NCI-H510A treated with DMSO at 0.1 percent for 48 hours (cell line): ENCODE data around the gene DDX41.
A peak's percentile ranks its signal among the peaks of the same experiment; 100 is the strongest.
"Not testable (repeated sequence)": the region's sequence is repeated elsewhere in the genome, so short reads cannot be mapped to it uniquely, and the experiment has no call there.

Source experiments
- DNase-seq: peaks from one replicate; lab custom pipeline; 2025; lab: John Stamatoyannopoulos, UW

DDX41 gene

DNA sequence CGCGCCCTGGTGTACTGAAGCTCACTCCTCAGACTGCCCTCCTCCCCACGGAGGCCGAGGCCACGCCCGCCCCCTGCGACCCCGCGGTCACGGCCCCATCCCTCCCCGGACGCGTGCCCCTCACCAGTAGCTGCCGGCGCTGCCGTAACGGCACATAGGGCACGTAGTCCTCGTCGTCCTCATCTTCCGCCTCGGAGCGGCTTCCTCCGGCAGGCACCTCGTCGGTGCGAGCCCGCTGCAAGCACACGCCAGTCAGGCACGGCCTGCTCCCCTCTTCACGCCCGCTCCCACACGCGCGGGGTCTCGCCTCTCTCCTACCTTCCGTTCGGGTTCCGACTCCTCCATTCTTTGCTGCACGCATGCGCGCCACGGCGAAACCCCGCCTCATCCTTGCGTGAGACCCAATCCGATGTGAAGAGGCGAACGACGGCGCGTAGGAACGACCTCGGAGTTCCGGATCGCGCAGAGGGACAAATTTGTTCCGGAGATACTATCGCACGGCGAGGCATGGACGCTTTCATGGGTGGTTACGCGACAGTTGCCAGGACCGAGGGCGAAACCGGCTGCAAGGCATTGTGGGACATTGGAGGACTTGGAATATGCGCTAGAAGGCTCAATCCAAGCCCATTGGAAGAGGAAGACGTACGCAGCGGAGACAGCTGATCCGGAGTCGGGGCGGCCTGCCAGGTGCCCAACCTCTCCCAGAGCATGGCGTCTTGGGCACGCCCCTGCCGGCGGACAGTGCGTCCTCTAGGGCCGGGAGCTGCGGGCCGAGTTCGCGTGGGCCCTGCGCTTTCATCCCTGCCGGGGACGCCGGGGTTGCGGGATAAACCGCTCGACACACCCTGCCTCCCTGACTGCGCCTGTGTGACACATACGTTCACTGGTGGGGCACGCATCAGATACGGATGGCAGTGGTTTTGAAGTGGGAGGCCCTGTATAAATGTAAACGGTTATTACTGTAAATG, at the start of gene DDX41:
Gene DDX41 (minus strand): TSS at position 361 of the 968 bp plus-strand sequence. CDS start 16 bp downstream, at position 345.
- DNase-seq = peak; percentile 93

DNA sequence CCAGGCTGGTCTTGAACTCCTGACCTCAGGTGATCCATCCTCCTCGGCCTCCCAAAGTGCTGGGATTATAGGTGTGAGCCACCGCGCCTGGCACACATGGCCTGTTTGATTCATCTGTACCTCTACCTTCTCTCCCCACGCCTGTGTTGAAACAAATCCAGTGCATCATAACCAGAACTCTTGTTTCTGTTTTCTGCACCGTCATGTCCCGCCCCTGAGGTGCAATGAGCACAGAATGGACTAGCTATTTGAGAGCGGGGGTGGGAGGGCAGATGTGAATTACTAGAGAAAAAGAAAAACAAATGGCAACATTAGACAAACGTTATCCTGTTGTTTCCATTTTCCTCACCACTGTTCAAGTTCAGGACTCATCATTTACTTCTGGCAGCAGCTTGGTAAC, 48.3 kb upstream of the DDX41 start:
- no peak for DNase-seq

DNA sequence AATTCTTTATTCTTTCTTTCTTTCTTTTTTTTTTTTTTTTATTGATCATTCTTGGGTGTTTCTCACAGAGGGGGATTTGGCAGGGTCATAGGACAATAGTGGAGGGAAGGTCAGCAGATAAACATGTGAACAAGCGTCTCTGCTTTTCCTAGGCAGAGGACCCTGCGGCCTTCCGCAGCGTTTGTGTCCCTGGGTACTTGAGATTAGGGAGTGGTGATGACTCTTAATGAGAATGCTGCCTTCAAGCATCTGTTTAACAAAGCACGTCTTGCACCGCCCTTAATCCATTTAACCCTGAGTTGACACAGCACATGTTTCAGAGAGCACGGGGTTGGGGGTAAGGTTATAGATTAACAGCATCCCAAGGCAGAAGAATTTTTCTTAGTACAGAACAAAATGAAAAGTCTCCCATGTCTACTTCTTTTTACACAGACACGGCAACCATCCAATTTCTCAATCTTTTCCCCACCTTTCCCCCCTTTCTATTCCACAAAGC, 42.7 kb upstream of the DDX41 start:
- DNase-seq = not testable (repeated sequence)

DNA sequence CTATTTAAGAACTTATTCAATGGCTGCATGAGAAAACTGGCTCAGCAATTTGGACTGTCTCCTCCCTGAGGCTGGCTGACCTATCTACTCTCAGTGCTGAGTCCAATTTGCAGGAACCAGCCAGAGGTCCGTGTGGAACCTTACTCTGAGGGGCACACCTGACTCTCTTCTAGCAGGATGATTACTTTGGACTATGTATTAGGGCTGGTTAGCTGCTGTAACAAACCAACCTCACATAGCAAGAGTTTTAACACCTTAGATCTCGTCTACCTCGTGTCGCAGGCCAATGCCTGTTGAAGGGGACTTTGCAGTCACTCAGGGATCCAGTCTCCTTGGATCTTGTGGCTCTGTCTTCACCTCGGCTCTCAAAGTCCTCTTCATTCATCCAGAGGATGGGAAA, 41.0 kb upstream of the DDX41 start:
- DNase-seq = no peak

DNA sequence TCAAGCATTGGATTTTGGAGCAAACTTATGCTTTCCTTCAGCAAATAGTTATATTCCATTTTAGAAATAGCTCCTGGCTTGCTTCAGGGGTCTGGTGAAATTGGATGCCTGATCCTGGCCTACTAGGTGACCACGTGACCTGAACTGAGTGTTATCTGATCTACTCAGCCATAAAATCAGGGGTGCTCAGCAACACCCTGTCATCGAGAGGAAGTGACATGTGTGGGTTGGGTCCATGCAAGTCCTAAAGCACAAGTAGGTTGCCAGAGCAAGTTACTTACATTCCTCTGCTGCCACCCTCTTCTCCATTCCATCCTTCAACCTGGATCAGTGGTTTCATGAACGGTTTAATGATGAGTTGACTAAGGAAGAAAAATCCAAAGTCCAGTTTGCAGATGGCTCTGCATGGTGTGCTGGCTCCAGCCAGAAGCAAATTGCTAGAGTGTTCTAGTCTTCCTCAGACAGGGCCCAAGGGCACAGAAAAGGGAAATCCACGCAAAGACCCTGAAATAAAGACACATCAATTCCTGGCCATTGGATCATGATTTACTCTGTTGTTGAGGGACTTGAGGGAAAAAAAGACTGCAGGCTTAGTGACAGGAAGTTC, 40.4 kb upstream of the DDX41 start:
- DNase-seq = peak; percentile 41

DNA sequence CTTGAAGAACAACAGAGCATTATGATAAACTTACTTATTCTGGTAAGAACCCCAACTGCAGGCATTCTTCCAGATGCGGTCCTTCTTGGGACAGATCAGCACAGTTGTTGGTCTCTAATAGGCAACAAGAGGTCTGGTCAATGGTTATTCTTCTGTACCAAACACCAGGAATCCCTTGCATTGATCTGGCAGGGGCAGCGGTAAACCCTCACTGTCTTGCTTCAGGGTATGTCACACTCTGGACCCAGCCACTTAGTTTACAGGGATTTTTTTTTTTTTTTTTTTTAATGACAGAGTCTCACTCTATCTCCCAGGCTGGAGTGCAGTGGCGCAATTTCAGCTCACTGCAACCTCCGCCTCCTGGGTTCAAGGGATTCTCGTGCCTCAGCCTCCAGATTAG, 38.9 kb upstream of the DDX41 start:
- no peak for DNase-seq

DNA sequence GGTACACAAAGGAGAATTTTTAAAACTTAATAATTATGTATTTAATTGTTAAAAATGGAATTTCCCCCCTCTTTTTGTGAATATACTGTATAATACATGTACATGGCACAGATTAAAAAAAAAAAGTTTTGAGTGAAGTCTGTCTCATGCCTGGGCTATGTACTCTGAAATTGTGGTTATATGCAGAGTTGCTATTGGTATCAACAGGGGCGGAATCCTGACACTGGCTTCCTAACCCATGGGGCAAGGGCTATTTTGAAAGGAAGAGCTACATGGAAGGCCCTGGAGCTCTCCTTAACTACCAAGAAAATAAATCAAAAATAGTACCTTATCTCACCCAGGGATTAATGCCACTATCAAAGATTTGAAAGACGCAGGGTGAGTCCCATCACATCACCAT, 38.5 kb upstream of the DDX41 start:
- DNase-seq = no peak

DNA sequence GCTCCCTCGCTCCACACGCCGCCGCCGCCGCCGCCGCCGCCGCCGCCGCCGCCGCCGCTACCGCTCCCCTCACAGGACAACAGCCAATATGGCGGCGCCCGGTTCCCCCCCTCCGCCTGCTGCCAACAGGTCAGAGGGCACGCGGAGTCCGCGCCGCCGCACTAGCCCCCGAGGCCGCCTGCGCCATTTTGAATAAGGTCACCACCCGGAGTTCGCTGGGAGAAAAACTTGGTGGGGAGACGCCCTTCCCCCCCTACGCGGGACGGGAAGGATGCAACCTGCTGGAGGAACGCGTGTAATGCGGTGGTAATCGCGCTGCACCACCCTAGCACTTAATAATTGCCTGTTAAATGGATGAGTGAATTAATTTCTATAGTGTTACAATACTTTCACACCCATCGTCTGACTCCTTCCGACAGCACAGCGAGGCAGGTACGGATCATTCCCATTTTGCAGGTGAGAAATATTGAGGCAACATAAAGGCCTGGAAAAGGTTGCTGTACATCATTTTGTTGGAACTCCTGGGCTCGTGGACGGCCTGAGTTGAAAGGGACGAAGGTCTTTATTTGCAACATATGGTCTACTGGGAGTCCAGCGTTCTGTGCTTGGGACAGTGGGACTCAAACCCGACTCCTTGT, 37.8 kb upstream of the DDX41 start, which contains the start of gene FAM193B:
Gene FAM193B (minus strand): TSS at position 90 of the 638 bp plus-strand sequence. CDS start 105 bp downstream, outside the sequence.
- peak; percentile 77 for DNase-seq

DNA sequence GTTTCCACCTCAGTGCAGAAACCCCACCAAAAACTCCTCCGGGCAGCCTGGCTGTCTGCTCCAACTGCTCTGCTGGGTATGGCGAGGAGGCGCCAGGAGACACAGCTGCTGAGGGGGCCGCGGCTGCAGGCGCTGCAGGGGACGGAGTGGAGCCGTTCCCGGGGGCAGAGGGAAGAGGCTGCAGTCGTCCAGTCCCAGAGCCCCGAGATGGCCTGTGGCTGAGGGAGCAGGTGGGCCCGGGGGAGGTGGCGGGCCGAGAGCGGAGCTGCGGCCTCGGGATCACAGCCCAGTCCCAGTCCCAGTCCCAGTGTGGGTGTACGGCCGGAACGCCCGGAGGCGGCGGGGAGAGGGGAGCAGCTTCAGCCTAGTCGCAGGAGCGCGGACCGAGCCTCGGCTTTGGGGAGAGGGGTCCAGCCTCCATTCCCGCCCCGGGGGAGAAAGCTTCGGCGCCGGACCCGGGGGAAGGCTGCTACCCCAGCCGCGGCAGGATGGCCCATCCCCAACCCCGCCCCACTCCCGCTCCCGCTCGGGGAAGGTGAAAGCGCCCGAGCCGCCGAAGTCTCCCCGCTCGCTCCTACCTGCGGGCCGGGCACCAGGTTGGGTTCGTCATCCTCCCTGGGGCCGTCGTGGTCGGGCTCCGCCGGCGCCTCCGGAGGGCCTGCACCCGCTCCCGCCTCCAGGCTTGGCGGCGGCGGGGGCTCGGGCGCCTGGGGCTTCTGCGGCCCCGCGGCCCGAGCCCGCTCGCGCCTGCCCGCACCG, 37.1 kb upstream of the DDX41 start:
- DNase-seq = no peak

DNA sequence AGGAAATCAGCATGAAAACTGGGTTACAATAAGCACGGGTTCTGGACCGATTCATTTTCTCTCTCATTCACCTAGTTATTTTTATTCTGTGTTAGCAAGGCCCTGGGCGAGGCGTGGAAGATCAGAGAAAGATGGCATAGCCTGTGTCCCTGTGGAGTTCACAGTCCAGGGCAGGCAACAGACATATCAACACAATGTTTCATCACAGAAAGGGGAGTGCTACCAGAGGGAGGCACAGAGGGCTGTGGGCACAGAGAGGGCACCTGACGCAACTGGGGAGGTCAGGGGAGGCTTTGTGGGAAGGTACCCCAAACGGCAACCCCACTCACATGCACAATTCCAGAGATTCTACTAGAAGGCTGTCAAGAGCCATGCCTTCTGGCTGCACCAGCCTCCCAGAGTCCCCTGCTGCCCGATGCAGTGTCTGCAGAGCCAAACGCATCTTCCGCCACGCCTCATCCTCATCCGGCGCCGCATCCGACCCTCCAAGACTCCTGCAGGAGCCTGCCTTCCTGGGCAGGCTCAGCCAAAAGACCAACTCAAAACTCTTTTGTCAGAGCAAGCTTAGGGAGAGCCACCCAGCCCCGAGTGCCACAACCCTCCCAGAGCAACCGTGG, 36.2 kb upstream of the DDX41 start:
- DNase-seq = no peak

DNA sequence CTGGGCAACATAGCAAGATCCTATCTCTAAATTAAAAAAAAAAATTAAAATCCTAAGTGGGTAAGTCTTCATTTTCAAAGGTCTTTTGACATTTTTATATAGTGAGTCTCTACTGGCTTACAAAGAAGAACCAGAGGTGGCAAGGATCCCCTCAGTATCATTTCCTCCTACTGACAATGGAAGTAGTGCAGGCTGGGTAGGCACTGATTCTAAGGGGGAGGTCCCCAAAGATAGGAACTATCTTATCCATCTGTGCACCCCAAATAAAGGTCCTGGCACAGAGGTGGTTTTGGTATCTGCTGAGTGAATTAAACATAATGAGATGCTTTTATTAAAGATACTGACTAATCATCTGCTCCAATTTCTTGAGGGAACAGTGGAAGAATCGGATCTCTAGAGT, 33.4 kb upstream of the DDX41 start:
- no peak for DNase-seq

DNA sequence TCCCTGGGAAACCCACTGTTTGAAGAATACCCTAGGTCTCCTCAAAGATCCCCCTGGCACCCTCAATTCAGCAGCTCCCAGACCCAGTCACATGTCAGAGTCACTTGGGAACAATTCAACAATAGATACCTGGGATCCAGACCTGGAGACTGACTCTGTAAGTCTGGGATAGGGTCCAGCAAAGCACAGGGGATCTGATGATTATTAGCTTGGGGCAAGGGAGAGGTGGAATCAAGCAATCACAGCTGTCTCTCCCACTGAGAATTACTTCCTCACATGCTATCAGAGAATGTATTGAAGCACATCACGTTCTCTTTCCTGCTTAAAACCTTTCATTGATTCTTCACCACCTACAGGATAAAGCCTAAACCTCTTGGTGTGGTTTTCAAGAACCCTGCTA, 31.7 kb upstream of the DDX41 start:
- DNase-seq = no peak

DNA sequence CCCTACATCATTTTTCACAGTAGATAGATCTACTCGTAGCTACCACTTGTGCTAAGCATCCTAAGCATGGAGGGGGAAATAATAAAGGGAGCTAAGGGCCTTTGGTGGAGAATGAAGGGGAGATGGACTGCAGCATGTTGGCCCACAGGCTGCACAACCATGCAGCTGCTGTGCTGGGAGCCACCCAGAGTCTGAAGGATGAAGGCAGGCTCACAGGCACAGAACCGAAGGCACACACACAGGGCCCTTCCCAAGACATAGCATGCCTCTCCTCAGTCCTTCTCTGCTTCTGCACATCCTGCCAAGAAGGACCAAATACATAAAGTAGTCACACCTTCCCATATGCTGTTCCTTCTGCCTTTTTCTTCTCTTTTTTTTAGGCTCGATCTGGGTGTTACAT, 31.0 kb upstream of the DDX41 start:
- DNase-seq = no peak

DNA sequence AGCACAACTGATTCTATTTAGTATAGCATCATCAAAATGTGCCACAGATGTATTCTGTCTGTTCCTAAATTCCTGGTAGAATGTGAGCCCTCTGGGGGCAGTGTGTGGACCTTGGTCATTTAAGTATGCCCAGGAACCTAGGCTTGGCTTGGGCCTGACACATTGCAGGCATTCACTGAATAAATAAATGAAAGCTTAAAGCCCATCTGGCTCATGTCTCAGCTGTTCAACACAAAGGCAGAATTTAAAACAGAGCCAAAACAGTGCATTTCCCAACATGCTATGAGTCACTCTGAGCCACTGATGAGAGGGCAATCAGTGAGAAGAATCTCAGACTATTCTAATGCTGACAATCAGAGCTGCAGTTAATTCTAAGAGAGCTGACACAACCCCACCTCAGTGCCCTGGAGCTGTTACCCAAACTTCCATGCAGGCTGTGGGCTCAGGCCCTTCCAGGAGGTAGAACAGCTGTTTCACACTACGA, 29.5 kb upstream of the DDX41 start:
- DNase-seq = no peak

DNA sequence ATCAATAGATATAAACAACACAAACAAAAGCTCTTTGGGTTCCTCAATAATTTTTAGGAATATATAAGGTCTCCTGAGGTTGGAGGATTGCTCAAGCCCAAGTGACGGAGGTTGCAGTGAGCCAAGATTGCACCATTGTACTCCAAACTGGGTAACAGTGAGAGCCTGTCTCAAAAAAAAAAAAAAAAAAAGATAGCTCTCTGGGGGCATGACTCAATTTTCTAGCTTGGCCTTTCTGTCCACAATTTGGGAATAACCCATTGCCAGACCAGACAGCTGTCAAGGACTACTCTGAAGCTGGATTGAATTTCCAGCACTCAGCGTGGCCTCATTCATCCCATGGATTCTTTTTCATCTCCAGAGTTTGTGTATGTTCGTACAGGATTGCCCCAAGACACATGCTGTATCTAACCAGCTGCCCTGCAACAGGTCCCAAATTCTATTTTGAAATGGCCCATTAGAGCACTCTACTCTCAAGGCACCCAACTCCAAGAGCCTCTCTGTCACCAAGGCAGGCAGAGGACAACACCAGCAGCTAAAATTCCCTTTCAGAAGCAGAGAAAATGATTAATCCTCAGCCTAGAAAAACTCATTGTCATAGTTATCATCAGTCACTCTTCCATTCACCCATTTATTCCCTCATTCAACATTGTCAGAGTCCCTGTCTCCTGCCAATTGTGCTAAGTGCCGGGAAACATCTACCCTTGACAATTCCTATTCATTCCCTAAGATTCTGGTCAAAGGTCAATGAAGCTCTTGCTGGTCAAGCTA, 28.9 kb upstream of the DDX41 start:
- DNase-seq = no peak

DNA sequence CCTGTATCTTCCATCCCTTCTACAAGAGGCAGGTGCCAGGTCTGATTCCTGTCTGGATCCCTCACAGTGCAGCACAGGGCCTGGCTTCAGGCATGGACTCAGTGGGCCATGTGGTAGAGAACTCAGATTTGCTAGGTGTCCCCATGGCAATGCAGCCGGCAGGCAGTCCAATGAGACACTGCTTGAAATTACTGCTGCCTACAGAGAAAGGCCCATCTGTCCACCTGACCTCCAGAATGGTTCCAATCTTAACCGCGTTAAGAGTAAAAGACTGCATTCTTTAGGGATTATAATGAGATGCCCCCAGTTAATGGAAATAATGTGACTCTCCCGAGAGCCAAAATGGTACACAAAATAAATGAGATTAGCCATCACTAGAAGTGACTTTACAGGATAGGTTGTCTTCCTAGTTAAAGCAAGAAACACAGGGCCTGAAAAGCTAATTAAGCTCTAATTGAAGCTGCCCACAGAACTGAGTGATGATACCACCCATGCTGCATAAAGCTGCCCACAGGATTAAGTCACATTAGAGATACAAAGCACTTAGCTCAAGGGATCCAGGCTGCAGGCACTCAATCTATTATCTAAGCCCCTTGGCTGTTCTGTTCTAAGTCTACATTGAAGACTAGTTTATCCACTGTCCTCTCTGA, 26.2 kb upstream of the DDX41 start:
- DNase-seq = no peak

DNA sequence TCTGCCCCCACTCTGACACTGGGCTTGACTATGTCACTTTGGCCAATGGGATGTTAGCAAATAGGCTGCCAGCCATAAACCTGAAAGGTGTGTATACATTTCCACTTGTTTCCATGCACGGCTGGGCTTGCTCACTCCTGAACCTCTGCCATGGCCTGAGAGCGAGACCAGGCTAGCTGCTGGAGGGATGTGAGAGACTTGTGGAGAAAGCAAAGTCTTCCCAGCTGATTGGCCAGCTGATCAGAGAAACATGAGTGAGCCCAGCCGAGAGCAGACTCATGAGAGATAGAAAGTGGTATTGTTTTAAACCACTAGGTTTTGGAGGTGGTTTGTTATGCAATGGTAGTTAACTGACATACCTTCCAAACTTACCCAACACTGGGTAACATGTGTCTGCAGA, 23.7 kb upstream of the DDX41 start:
- DNase-seq = no peak

DNA sequence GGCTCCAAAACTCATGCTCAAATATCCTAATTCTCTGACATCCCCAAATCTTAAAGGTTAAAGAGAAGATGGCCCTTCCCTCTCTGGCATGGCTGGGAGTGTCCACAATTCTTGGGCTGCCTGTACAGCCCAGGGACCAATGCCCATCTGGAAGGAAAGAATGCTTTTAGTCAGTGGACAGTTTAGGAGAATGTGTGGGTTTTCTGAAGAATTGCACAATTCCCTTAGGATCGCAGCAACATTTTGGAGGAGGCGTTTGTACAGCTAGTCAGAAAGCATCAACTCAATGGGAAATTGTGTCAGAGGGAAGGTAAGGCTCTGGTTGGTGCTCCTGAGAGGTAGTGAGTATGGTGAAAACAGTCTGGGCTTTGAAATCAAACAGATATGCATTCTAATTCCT, 22.6 kb upstream of the DDX41 start:
- DNase-seq = no peak

DNA sequence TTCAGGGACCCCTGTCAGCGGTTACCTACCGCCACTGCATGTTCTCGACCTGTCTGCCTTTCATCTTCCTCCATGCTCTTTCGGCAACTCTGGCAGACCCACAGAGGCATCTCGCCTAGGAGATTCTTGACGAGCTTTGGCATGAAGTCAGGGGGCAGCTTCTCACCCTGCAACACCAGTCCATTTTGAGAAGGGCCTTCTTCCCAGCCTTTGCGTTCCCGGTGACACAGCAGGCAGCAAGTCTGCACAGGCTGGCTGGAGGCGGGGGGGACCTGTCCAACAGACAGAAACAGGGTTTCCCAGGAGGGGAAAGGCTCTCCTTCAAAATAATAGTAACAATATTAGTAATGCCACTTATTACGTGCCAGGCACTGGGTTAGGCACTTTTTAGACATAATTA, 22.1 kb upstream of the DDX41 start:
- no peak for DNase-seq
